ENCODE data around the gene NRXN3.
A peak's percentile ranks its signal among the peaks of the same experiment; 100 is the strongest.

Gene NRXN3

DNA sequence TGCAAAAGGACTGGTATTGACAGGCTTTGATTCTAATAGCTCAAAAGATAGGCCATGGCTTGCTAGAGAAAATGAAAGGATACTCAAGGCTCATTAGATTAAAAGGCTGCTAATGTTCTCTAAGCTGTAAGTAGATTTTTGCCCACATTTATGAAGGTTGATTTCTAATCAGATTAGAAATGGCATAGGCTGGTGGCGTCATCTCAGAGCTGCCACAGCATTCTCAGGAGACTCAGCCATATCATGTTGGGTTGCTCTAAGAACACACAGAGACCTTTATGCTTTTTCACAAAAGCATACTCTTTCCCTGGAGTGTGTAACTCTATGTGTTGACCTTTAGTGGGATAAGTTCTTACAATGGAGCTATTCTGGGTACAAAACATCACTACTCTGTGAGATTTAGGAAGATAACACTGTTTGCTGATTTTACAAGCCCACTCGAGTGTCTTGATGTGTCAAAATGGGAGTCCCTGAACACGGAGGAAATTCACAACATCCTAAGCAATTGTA lies 576.0 kb downstream of the NRXN3 start:
- no peak for DNase-seq (ENCODE audit: extremely low read depth, low read depth)
- TF ChIP-seq, protein P1, sequence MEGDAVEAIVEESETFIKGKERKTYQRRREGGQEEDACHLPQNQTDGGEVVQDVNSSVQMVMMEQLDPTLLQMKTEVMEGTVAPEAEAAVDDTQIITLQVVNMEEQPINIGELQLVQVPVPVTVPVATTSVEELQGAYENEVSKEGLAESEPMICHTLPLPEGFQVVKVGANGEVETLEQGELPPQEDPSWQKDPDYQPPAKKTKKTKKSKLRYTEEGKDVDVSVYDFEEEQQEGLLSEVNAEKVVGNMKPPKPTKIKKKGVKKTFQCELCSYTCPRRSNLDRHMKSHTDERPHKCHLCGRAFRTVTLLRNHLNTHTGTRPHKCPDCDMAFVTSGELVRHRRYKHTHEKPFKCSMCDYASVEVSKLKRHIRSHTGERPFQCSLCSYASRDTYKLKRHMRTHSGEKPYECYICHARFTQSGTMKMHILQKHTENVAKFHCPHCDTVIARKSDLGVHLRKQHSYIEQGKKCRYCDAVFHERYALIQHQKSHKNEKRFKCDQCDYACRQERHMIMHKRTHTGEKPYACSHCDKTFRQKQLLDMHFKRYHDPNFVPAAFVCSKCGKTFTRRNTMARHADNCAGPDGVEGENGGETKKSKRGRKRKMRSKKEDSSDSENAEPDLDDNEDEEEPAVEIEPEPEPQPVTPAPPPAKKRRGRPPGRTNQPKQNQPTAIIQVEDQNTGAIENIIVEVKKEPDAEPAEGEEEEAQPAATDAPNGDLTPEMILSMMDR (IDR thresholded peaks at IDR 0.05; ENCODE audit: low read depth, low read length) = no peak

DNA sequence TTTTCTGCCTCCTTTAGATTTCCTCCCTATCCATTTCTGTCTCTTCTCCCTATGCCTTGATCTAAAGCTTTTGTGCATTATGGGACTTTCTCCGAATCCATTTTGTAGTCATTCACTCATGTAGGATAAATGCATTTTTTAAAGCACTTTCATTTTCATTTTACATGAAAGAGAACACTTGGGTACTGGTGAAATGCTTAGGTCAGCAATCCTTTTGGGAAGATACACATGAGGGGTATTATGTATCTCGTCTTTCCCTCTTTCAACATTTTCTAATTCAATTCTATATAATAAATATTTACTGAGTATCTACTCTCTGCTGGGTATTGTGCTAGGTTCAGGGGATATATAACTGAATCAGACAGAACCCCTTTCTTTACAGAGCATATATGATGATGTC lies 577.6 kb downstream of the NRXN3 start:
- TF ChIP-seq, protein P1 (IDR thresholded peaks at IDR 0.05; ENCODE audit: low read depth, low read length) = no peak

DNA sequence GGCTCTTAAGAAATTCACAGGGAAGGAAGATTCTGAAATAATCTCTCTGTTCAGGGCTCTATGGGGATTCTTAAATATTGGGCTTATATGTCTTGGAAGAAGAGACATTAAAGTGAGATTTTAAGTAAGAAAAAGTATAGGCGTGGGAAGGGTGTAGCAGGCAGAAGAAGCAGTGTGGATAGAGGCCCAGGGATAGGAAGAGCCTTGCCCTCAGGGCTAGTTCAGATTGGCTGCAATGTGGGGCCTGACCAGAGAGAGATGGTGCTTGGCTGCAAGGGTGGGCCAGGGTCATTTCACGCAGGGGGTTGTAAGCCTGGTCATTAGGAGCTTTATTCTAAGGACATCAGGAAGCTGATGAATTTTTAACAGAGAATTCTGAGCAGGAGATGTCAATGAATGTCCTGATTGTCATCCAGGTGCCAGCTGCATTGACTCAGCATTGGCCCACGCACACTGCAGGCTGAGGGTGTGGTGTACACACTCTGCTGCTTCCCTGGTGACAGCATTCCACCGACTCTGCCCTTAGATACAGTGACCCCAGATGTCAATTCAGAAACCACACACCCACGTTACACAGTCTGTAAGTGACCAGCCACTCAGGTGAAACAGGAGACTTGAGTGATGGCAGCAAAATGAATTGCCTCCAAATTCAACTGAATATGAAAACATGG lies 582.5 kb downstream of the NRXN3 start:
- TF ChIP-seq, protein P1 (IDR thresholded peaks at IDR 0.05; ENCODE audit: low read depth, low read length) = no peak
- no peak for DNase-seq (ENCODE audit: extremely low read depth, low read depth)

More for the DNA sequence above, 577.6 kb downstream of the NRXN3 start:
- DNase-seq (ENCODE audit: extremely low read depth, low read depth) = no peak

DNA sequence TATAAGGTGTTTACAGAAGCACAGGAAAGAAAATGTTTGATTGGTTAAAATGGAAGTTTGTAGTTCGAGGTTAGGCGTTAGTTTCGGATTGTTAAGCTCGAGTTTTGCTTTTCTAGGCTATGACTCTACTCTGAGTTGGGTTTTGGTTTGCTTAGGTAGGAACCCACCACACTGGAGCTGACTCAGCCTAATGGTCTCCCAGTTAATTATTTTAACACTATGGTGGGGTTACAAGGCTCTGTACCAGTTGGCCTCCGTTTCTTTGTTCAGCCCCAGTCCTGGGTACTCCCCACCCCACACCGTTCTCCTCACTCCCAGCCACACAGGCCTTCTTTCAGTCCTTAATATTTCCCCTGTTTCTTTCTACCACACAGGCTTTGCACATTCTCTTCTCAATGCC lies 583.9 kb downstream of the NRXN3 start:
- TF ChIP-seq, protein P1 (IDR thresholded peaks at IDR 0.05; ENCODE audit: low read depth, low read length) = no peak
- DNase-seq (ENCODE audit: extremely low read depth, low read depth) = no peak

DNA sequence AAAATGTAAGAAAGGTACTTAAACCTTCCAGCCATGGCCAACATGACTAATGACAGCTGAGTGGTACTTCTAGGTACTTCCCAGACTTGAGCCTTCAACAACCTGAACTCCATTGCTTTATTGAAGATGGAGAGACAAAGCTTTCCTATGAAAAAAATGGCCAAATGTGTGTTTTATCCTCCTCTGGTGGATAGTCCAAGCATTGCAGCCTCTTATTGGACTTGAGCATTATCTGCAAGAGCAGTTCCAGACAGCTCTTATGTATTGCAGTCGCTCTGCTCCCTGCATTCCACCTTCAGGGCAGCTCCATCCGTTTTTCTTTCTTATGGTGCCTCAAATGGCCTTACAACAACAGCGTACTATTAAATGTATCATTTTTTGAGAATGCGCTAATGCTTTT lies 588.2 kb downstream of the NRXN3 start:
- TF ChIP-seq, protein P1 (IDR thresholded peaks at IDR 0.05; ENCODE audit: low read depth, low read length) = peak; percentile 35
- no peak for DNase-seq (ENCODE audit: extremely low read depth, low read depth)

DNA sequence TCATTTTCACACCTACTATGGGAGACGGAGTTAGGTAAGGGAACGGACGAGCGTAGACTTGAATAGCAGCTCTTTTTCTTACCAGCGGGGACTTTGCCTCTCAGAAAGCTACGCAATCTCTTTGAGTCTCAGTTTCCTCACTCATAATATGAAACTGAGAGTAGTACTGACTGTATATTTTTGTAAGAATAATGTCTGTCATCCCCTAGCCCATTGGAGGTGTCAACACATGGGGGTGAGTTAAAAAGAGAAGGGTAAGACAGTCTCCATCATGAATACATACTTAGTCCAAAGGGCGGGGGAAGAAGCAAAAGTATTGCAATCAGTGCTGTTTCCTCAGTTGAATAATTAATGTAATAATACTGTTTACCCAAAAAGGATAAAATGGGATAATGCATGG lies 592.2 kb downstream of the NRXN3 start:
- no peak for DNase-seq (ENCODE audit: extremely low read depth, low read depth)
- TF ChIP-seq, protein P1 (IDR thresholded peaks at IDR 0.05; ENCODE audit: low read depth, low read length) = no peak

DNA sequence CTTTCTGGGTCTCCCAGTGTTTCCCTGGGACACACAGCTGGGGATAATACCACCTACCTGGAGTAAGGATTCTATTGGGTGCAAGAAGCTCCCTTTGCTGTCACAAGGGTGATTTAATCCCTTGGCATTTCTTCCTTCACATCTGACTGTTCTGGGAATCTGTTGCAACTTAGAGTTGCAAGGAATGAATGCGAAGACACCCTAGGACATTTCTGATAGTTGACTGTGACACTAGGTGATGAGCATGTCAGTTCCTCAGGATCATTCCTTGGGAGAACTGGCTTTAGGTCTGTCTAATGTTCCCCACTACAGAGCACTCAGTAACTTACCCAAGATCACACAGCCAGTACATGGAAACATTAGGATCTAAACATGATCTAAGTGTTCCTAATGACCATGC lies 593.6 kb downstream of the NRXN3 start:
- no peak for DNase-seq (ENCODE audit: extremely low read depth, low read depth)
- TF ChIP-seq, protein P1 (IDR thresholded peaks at IDR 0.05; ENCODE audit: low read depth, low read length) = no peak
